Caco-2 (cell line): ENCODE measurements around the gene HOMER2. TPM values are rescaled to one million over a fixed set of nuclear protein-coding genes. Genes with fewer than 3 reads are reported as not detected.

ENCODE experiments used
- BruUV-seq: library from RNA; stranded (reverse); fragments of 400-500 nt; replicated peaks from 2 replicates; lab custom pipeline; 2021; lab: Mats Ljungman, UMichigan
- CTCF ChIA-PET: fragments of 300-600 bp; sonication (Branson Sonifier 250); formaldehyde crosslinking; loops from one replicate; lab custom pipeline; 2022; ENCODE audit warnings: antibody characterized with exemption; lab: Charles Lee
- POLR2A ChIA-PET: fragments of 300-600 bp; sonication (Branson Sonifier 250); formaldehyde crosslinking; loops from one replicate; lab custom pipeline; 2022; ENCODE audit warnings: antibody characterized with exemption; lab: Charles Lee
- DNase-seq, 2 experiments: peaks; one replicate each; pipeline versions ENCODE4 v3.0.0 to v3.0.0-alpha.2; 2020 to 2022
- H3K27me3 ChIP-seq: replicated peaks from 2 replicates; pipeline ENCODE4 v1.6.0; 2011; ENCODE audit warnings: low read length; ENCODE audit not compliant: control insufficient read depth, insufficient read depth
- H3K36me3 ChIP-seq: 2 replicates; pipeline ENCODE4 v1.5.1; 2011; ENCODE audit warnings: low read length; ENCODE audit not compliant: control insufficient read depth, insufficient read depth
- H3K4me1 ChIP-seq: fragments of 250-450 bp; sonication (Bioruptor Pico); 2 replicates; pipeline ENCODE4 v1.5.1; 2020; ENCODE audit warnings: mild to moderate bottlenecking
- H3K4me3 ChIP-seq: 2 replicates; pipeline ENCODE4 v1.5.1; 2011; ENCODE audit warnings: low read depth, mild to moderate bottlenecking, control low read depth, low read length
- H3K9me3 ChIP-seq: fragments of 250-450 bp; sonication (Bioruptor Pico); 2 replicates; pipeline ENCODE4 v1.5.1; 2020; ENCODE audit warnings: mild to moderate bottlenecking, moderate library complexity
- H3K27ac Mint-ChIP-seq: one replicate; pipeline ENCODE4 v1.8.0; 2022; ENCODE audit warnings: mixed read lengths; ENCODE audit not compliant: unreplicated experiment
- H3K27me3 Mint-ChIP-seq: one replicate; pipeline ENCODE4 v1.8.0; 2022; ENCODE audit warnings: mixed read lengths; ENCODE audit not compliant: insufficient read depth, unreplicated experiment
- H3K36me3 Mint-ChIP-seq: one replicate; pipeline ENCODE4 v1.8.0; 2022; ENCODE audit warnings: mild to moderate bottlenecking, mixed read lengths; ENCODE audit not compliant: insufficient read depth, unreplicated experiment
- H3K4me1 Mint-ChIP-seq: one replicate; pipeline ENCODE4 v1.8.0; 2022; ENCODE audit warnings: low read depth, mixed read lengths; ENCODE audit not compliant: unreplicated experiment
- H3K4me3 Mint-ChIP-seq: one replicate; pipeline ENCODE4 v1.8.0; 2022; ENCODE audit warnings: mild to moderate bottlenecking, moderate library complexity, mixed read lengths; ENCODE audit not compliant: unreplicated experiment
- H3K9me3 Mint-ChIP-seq: one replicate; pipeline ENCODE4 v1.8.0; 2022; ENCODE audit warnings: mixed read lengths; ENCODE audit not compliant: unreplicated experiment
- intact Hi-C: fragments of 100-400 bp; cut with micrococcal nuclease; formaldehyde crosslinking; loops from one replicate; pipeline ENCODE4 v1.10.0; 2022; ENCODE audit not compliant: unreplicated experiment
- total RNA-seq: library from RNA; stranded (reverse); gene quantifications from 2 replicates; pipeline ENCODE4 v1.2.3, GENCODE V29; 2022
- TF ChIP-seq, protein P1 (sequence below), 2 experiments: fragments of 200-600 bp in 1 of 2; IDR thresholded peaks; 1 replicate in 1 of 2; 2 replicates in 1 of 2; pipeline versions ENCODE4 v1.5.1 to v1.8.0; 2011 to 2022; ENCODE audit warnings: antibody characterized with exemption in 1 of 2, control low read depth in 1 of 2, inconsistent platforms in 1 of 2, low read depth in 1 of 2, low read length in 1 of 2, mild to moderate bottlenecking in 1 of 2, moderate library complexity in 1 of 2; ENCODE audit not compliant: insufficient read depth in 1 of 2, severe bottlenecking in 1 of 2, unreplicated experiment in 1 of 2

The HOMER2 gene
- total RNA-seq, 1 experiment from 2014 or later, result 5.5 TPM

DNA sequence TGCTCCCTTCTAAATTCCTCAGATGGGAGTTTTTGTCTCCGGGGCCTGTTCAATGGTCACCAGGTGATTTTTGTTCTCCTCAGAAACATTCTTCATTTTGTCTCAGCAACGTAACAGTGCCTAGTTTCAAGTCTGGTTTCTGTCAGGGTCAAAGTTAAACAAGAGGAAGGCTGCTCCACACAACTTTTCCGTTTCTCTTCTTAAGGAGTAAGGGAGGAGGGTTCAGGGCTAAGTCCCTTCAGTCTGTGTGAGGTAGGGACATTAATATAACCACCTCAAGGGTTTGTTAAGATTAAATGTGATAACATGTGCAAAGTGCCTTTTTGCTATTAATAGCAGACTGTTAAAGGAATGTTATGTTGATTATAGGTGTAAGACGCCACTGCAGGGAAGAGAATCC is 41.8 kb downstream of the HOMER2 start:
- no peak overlapping the region for H3K27ac Mint-ChIP-seq
- no TSS peak for BruUV-seq
- H3K4me3 ChIP-seq, result no peak overlapping the region
- ChIA-PET POLR2A (no interaction called here), CTCF (no interaction called here)
- H3K4me3 Mint-ChIP-seq, result no peak overlapping the region
- peaks cover 29% of the 10 kb centered on the region for H3K9me3 Mint-ChIP-seq
- H3K9me3 ChIP-seq, result no peaks in the 10 kb centered on the region; the same call in 1 of the 2 replicates
- no peaks in the 10 kb centered on the region for H3K27me3 ChIP-seq
- intact Hi-C loops, result no loop called here
- H3K36me3 Mint-ChIP-seq, result no peaks in the 10 kb centered on the region
- DNase-seq, result no peak
- H3K27me3 Mint-ChIP-seq, result peaks cover 7% of the 10 kb centered on the region
- H3K4me1 ChIP-seq, result no peaks in the 10 kb centered on the region
- H3K4me1 Mint-ChIP-seq, result no peaks in the 10 kb centered on the region
- TF ChIP-seq, protein P1, sequence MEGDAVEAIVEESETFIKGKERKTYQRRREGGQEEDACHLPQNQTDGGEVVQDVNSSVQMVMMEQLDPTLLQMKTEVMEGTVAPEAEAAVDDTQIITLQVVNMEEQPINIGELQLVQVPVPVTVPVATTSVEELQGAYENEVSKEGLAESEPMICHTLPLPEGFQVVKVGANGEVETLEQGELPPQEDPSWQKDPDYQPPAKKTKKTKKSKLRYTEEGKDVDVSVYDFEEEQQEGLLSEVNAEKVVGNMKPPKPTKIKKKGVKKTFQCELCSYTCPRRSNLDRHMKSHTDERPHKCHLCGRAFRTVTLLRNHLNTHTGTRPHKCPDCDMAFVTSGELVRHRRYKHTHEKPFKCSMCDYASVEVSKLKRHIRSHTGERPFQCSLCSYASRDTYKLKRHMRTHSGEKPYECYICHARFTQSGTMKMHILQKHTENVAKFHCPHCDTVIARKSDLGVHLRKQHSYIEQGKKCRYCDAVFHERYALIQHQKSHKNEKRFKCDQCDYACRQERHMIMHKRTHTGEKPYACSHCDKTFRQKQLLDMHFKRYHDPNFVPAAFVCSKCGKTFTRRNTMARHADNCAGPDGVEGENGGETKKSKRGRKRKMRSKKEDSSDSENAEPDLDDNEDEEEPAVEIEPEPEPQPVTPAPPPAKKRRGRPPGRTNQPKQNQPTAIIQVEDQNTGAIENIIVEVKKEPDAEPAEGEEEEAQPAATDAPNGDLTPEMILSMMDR (IDR thresholded peaks at IDR 0.05; ENCODE audit: insufficient read depth in 1 of 2, low read depth in 1 of 2, low read length in 1 of 2, severe bottlenecking in 1 of 2, unreplicated experiment in 1 of 2), result no peak
- H3K36me3 ChIP-seq, result no peaks in the 10 kb centered on the region

GRCh38 chr15:82909080-82909815 is 43.3 kb downstream of the HOMER2 start:
- ChIA-PET CTCF (no interaction called here), POLR2A (no interaction called here)
- Mint-ChIP-seq H3K4me3 (no peak overlapping the region), H3K27me3 (peaks cover 3% of the 10 kb centered on the region), H3K4me1 (no peaks in the 10 kb centered on the region), H3K27ac (no peak overlapping the region), H3K9me3 (peaks cover 29% of the 10 kb centered on the region), H3K36me3 (no peaks in the 10 kb centered on the region)
- intact Hi-C loops, result no loop called here
- no peak overlapping the region for H3K4me3 ChIP-seq
- H3K9me3 ChIP-seq, result no peaks in the 10 kb centered on the region; the same call in 1 of the 2 replicates
- TF ChIP-seq, protein P1 (IDR thresholded peaks at IDR 0.05; ENCODE audit: insufficient read depth in 1 of 2, low read depth in 1 of 2, low read length in 1 of 2, severe bottlenecking in 1 of 2, unreplicated experiment in 1 of 2), result no peak
- DNase-seq, result no peak
- no peaks in the 10 kb centered on the region for H3K27me3 ChIP-seq
- BruUV-seq, result no TSS peak
- H3K36me3 ChIP-seq, result no peaks in the 10 kb centered on the region
- no peaks in the 10 kb centered on the region for H3K4me1 ChIP-seq

DNA sequence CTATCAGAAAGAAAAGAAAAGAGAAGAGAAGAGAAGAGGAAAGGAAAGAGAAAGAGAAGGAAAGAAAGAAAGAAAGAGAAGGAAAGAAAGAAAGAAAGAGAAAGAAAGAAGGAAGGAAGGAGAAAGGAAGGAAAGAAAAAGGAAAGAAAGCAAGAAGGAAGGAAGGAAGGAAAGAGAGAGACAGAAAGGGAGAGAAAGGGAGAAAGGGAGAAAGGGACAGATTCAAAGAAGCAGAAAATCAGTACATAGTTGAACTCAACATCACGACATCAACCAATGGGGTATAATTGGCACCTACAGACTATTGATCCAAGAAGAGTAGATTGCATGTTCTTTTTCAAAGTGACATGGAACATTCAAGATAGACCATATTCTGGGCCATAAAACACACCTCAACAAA is 45.2 kb downstream of the HOMER2 start:
- ChIA-PET CTCF (no interaction called here), POLR2A (no interaction called here)
- BruUV-seq, result no TSS peak

More for the DNA sequence above, 45.2 kb downstream of the HOMER2 start:
- H3K36me3 ChIP-seq, result no peaks in the 10 kb centered on the region
- Mint-ChIP-seq H3K36me3 (no peaks in the 10 kb centered on the region), H3K9me3 (peaks cover 29% of the 10 kb centered on the region), H3K4me1 (no peaks in the 10 kb centered on the region), H3K27ac (no peak overlapping the region), H3K4me3 (no peak overlapping the region), H3K27me3 (peaks cover 3% of the 10 kb centered on the region)
- H3K4me1 ChIP-seq, result no peaks in the 10 kb centered on the region
- no peak overlapping the region for H3K4me3 ChIP-seq
- intact Hi-C loops, result no loop called here
- no peaks in the 10 kb centered on the region for H3K27me3 ChIP-seq
- no peak for DNase-seq
- TF ChIP-seq, protein P1 (IDR thresholded peaks at IDR 0.05; ENCODE audit: insufficient read depth in 1 of 2, low read depth in 1 of 2, low read length in 1 of 2, severe bottlenecking in 1 of 2, unreplicated experiment in 1 of 2), result no peak
- no peaks in the 10 kb centered on the region; the same call in 1 of the 2 replicates for H3K9me3 ChIP-seq
